Panc1 (cell line): ENCODE results near the gene CEACAM3. TPM values are rescaled to one million over a fixed set of nuclear protein-coding genes. Genes with fewer than 3 reads are reported as not detected.

Source experiments
- ATAC-seq: fragments of 200-7000 bp; cut with Tn5 transposase; 2 replicates; pipeline ENCODE4 v1.9.1; 2020; ENCODE audit warnings: mild to moderate bottlenecking, moderate library complexity
- BruUV-seq: library from RNA; stranded (reverse); fragments of 400-500 nt; replicated peaks from 2 replicates; lab custom pipeline; 2021; lab: Mats Ljungman, UMichigan
- CTCF ChIA-PET: fragments of 300-600 bp; sonication (Branson Sonifier 250); formaldehyde crosslinking; loops from one replicate; lab custom pipeline; 2022; ENCODE audit warnings: antibody characterized with exemption; lab: Charles Lee
- POLR2A ChIA-PET: fragments of 300-600 bp; sonication (Branson Sonifier 250); formaldehyde crosslinking; loops from one replicate; lab custom pipeline; 2022; ENCODE audit warnings: antibody characterized with exemption; lab: Charles Lee
- DNase-seq: peaks from one replicate; pipeline ENCODE4 v3.0.0-alpha.2; 2010; ENCODE audit warnings: low read depth, low spot score
- H3K27ac ChIP-seq: 2 replicates; pipeline ENCODE4 v1.5.1; 2011; ENCODE audit warnings: mild to moderate bottlenecking, low read length, inconsistent platforms
- H3K27me3 ChIP-seq: fragments of 200-500 bp; sonication (Bioruptor generic); 2 replicates; pipeline ENCODE4 v1.6.0; 2014; ENCODE audit warnings: low read length, inconsistent platforms; ENCODE audit not compliant: control insufficient read depth, insufficient read depth
- H3K36me3 ChIP-seq: fragments of 200-500 bp; sonication (Bioruptor generic); 2 replicates; pipeline ENCODE4 v1.5.1; 2014; ENCODE audit warnings: inconsistent platforms, mild to moderate bottlenecking, low read length, moderate library complexity; ENCODE audit not compliant: control insufficient read depth, insufficient read depth
- H3K4me1 ChIP-seq: 2 replicates; pipeline ENCODE4 v1.5.1; 2011; ENCODE audit warnings: inconsistent platforms, mild to moderate bottlenecking, low read length, moderate library complexity; ENCODE audit not compliant: control insufficient read depth, insufficient read depth
- H3K4me3 ChIP-seq, 2 experiments: 2 replicates each; pipeline ENCODE4 v1.5.1; 2011 to 2012; ENCODE audit warnings: low read depth in 2 of 2, low read length in 2 of 2, mild to moderate bottlenecking in 2 of 2, inconsistent platforms in 1 of 2, moderate library complexity in 1 of 2
- H3K9me3 ChIP-seq: fragments of 200-500 bp; sonication (Bioruptor generic); 2 replicates; pipeline ENCODE4 v1.5.1; 2014; ENCODE audit warnings: low read depth, mild to moderate bottlenecking, inconsistent platforms, low read length, moderate library complexity; ENCODE audit not compliant: control insufficient read depth, insufficient read depth
- CTCF ChIP-seq: fragments of 450-650 bp; IDR thresholded peaks from 2 replicates; pipeline ENCODE4 v1.5.1; 2017; ENCODE audit warnings: mild to moderate bottlenecking
- POLR2AphosphoS5 ChIP-seq: IDR thresholded peaks from 2 replicates; pipeline ENCODE4 v1.6.1; 2012; ENCODE audit warnings: mild to moderate bottlenecking, low read depth, low read length, moderate library complexity
- REST ChIP-seq, 2 experiments: IDR thresholded peaks; 2 replicates each; pipeline ENCODE4 v1.6.1; 2011 to 2012; ENCODE audit warnings: low read depth in 2 of 2, control low read depth in 1 of 2, low read length in 1 of 2, mild to moderate bottlenecking in 1 of 2, moderate library complexity in 1 of 2; ENCODE audit not compliant: insufficient read depth in 1 of 2
- SIN3A ChIP-seq: IDR thresholded peaks from 2 replicates; pipeline ENCODE4 v1.6.1; 2012; ENCODE audit warnings: low read depth, mild to moderate bottlenecking, low read length, moderate library complexity, borderline replicate concordance; ENCODE audit not compliant: insufficient read depth
- TCF7L2 ChIP-seq: IDR thresholded peaks from 2 replicates; pipeline ENCODE4 v1.6.1; 2011; ENCODE audit warnings: mild to moderate bottlenecking, low read depth, low read length, inconsistent platforms
- in situ Hi-C: cut with HindIII; loops from 2 replicates; pipeline ENCODE4 v1.10.0; 2016; ENCODE audit warnings: low sequenced_read_pairs, low pct_unique_long_range_greater_than_20kb
- intact Hi-C: fragments of 100-400 bp; cut with micrococcal nuclease; formaldehyde crosslinking; loops from one replicate; pipeline ENCODE4 v1.10.0; 2022; ENCODE audit not compliant: unreplicated experiment
- total RNA-seq: library from RNA; stranded (reverse); gene quantifications from one replicate; pipeline ENCODE4 v1.2.1, GENCODE V29; 2021; ENCODE audit not compliant: unreplicated experiment

CEACAM3 gene
- total RNA-seq, 1 experiment from 2014 or later = not detected

- BruUV-seq = no TSS peak
- POLR2A ChIA-PET = no interaction called here
- CTCF ChIA-PET = no interaction called here
- in situ Hi-C loops = no loop called here
- intact Hi-C loops = no loop called here
- TF ChIP-seq POLR2AphosphoS5 = no peak
- TF ChIP-seq TCF7L2 = no peak
- no peak for TF ChIP-seq REST (IDR thresholded peaks at IDR 0.05; ENCODE audit: insufficient read depth in 1 of 2, low read depth in 2 of 2, low read length in 1 of 2)
- TF ChIP-seq CTCF = no peak
- no peak for TF ChIP-seq SIN3A
- no peak for ATAC-seq
- DNase-seq = no peak
- Histone ChIP-seq H3K9me3 (no peaks in the 10 kb centered on the region), H3K27me3 (no peaks in the 10 kb centered on the region; the same call in 1 of the 2 replicates), H3K27ac (no peak overlapping the region), H3K4me1 (no peaks in the 10 kb centered on the region), H3K36me3 (no peaks in the 10 kb centered on the region), H3K4me3 (no peak overlapping the region)
Measured at GRCh38 chr19:41771410-41771809, 25.0 kb upstream of the CEACAM3 start.

- Histone ChIP-seq H3K9me3 (no peaks in the 10 kb centered on the region), H3K27me3 (no peaks in the 10 kb centered on the region; the same call in none of the 2 replicates), H3K36me3 (no peaks in the 10 kb centered on the region), H3K4me1 (no peaks in the 10 kb centered on the region), H3K27ac (no peak overlapping the region), H3K4me3 (no peak overlapping the region)
- in situ Hi-C loops (no loop called here), intact Hi-C loops (no loop called here)
- POLR2A ChIA-PET = no interaction called here
- BruUV-seq = no TSS peak
- TF ChIP-seq TCF7L2 = no peak
- no peak for TF ChIP-seq REST (IDR thresholded peaks at IDR 0.05; ENCODE audit: insufficient read depth in 1 of 2, low read depth in 2 of 2, low read length in 1 of 2)
- no peak for TF ChIP-seq CTCF
- no peak for TF ChIP-seq SIN3A
- no peak for TF ChIP-seq POLR2AphosphoS5
- CTCF ChIA-PET = no interaction called here
- ATAC-seq (no peak), DNase-seq (no peak)
Measured at GRCh38 chr19:41774515-41774980, 21.8 kb upstream of the CEACAM3 start.
